Stimulated activated CD4-positive, alpha-beta T cell treated with anti-CD3 and anti-CD28 coated beads, Interleukin-4, amount 100 ng/mL, for 4 hours (primary cell): ENCODE measurements around the gene HARS1.
A peak's percentile ranks its signal among the peaks of the same experiment; 100 is the strongest.
"Not testable (repeated sequence)": the region's sequence is repeated elsewhere in the genome, so short reads cannot be mapped to it uniquely, and the experiment has no call there.

Source experiments
- DNase-seq, 2 experiments: peaks; one replicate each; pipeline ENCODE4 v3.0.0-alpha.2; 2020

Gene HARS1

GRCh38 chr5:140690941-140691924, at the start of gene HARS1, which contains the start of gene HARS2:
TSS of gene HARS1 (minus strand) at chr5:140691370. CDS start at chr5:140691304, 66 bp downstream.
TSS of gene HARS2 (plus strand) at chr5:140691455. CDS start at chr5:140691649, 194 bp downstream.
- DNase-seq: peak; percentile 75 to 81

- DNase-seq: no peak
Measured at GRCh38 chr5:140737486-140737885, 46.3 kb upstream of the HARS1 start.

DNA sequence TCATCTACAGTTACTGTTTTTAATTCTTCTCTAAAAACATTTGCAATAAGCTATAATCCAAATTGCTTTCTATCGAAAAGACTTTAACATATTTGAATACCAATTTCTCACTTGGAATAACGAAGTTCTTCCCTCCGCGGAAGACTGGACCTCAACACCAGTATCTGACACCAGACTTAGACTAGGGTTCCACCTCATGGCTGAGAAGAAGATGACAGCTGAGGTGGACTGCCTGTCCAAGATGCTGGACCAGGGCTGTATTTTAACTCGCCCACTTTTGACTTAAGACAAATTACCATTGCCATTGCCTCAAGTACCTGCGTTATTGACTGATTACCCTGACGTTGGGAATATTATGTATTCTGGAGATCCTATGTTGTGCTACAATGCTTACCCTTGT, 43.2 kb upstream of the HARS1 start:
- no peak for DNase-seq

GRCh38 chr5:140733098-140733497, 41.9 kb upstream of the HARS1 start:
- no peak for DNase-seq

DNA sequence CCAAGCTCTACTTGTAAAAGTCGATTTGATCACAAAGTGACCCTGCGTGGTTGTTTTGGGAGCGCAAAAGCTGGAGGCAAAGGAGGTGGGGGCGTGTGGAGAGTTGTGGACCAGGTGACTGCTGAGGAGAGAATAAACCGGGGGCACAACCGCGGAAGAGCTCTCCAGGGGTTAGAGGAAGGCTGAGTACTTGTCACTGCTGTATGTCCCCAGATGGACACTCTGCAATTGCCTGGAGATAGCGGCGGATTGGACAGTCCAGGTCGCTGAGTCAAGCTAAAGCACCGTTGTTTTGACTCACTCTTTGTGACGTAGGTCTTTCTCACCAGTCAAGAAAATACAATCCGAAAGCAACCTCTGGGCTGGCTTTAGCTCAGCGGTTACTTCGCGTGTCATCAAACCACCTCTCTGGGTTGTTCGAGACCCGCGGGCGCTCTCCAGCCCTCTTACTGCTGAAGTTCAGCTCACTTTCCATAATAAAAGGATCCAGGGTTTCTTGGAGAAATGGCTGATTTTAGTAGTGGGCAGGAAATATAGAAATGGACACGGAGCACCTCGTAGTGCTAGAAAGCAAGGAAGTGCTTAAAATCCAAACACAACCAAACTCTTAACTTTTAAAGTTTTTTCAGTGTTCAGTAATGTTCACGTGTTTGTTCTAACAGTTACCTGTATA, 34.8 kb upstream of the HARS1 start:
- DNase-seq: peak; percentile 68 to 71

- not testable (repeated sequence) for DNase-seq
Measured at GRCh38 chr5:140721395-140721794, 30.2 kb upstream of the HARS1 start.

DNA sequence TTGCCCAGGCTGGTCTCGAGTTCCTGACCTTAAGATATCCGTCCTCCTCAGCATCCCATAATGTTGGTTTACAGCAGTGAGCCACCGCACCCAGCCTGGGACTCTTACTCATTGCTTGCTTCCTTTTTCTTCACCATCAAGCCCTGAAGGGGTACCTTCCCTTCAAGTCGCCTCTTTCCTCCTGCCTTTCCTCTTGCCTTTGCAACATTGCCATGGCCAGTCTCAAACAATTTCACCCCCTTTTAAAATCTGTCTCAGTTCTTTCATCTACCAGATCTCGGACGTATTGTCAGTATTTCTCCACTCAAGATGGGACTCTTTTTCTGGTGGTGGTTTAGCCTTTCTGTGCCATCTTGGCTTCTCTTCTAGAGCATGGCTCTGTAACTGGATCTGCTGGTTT, 29.6 kb upstream of the HARS1 start:
- not testable (repeated sequence) for DNase-seq

DNA sequence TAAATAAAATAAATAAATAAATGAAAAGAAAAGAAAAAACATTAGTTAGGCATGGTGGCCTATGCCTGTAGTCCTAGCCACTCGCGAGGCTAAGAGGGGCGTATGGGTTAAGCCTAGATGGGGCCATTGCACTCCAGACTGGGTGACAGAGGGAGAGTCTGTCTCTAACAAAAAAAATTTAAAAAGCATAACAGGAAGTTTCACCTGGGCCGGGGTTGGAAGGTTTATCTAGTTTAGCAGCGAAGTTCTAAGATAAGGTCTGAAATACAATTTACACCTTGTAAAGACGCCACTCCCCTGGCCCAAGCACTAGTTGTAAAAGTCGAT, 27.1 kb upstream of the HARS1 start:
- no peak for DNase-seq

DNA sequence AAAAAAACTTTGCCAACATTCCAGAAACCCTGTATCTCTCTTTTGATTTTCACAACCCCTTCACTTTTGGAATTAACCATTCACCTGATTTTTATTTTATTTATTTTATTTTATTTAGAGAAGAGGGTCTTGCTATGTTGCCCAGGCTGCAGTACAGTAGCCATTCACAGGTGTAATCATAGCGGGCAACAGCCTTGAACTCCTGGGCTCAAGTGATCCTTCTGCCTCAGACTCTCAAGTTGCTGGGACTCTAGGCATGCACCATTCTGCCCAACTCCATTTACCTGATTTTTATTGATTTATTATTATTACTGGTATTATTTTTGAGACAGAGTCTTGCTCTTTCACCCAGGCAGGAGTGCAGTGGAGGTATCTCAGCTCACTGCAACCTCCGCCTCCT, 25.1 kb upstream of the HARS1 start:
- not testable (repeated sequence) for DNase-seq

GRCh38 chr5:140713562-140714094, 22.5 kb upstream of the HARS1 start:
- DNase-seq: no peak

- no peak for DNase-seq
Measured at GRCh38 chr5:140711794-140712193, 20.6 kb upstream of the HARS1 start.

DNA sequence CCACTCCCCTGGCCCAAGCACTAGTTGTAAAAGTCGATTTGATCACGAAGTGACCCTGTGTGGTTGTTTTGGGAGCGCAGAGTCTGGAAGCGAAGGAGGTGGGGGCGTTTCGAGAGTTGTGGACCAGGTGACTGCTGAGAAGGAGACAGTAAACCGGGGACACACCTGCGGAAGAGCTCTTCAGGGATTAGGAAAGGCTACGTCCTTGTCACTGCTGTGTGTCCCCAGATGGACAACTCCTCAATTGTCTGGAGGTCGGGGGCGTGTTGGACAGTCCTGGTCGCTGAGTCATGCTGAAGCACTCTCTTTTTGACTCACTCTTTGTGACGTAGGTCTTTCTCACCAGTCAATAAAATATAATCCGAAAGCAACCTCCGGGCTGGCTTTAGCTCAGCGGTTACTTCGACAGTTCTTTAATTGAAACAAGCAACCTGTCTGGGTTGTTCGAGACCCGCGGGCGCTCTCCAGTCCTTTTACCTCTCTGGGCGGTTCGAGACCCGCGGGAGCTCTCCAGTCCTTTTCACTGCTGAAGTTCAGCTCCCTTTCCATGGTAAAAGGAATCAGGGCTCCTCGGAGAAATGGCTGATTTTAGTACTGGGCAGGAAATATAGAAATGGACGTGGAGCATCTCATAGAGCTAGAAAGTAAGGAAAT, 19.9 kb upstream of the HARS1 start:
- peak; percentile 79 to 91 for DNase-seq

- not testable (repeated sequence) for DNase-seq
Measured at GRCh38 chr5:140708787-140709186, 17.6 kb upstream of the HARS1 start.

- DNase-seq: no peak
Measured at GRCh38 chr5:140707812-140708211, 16.6 kb upstream of the HARS1 start.

DNA sequence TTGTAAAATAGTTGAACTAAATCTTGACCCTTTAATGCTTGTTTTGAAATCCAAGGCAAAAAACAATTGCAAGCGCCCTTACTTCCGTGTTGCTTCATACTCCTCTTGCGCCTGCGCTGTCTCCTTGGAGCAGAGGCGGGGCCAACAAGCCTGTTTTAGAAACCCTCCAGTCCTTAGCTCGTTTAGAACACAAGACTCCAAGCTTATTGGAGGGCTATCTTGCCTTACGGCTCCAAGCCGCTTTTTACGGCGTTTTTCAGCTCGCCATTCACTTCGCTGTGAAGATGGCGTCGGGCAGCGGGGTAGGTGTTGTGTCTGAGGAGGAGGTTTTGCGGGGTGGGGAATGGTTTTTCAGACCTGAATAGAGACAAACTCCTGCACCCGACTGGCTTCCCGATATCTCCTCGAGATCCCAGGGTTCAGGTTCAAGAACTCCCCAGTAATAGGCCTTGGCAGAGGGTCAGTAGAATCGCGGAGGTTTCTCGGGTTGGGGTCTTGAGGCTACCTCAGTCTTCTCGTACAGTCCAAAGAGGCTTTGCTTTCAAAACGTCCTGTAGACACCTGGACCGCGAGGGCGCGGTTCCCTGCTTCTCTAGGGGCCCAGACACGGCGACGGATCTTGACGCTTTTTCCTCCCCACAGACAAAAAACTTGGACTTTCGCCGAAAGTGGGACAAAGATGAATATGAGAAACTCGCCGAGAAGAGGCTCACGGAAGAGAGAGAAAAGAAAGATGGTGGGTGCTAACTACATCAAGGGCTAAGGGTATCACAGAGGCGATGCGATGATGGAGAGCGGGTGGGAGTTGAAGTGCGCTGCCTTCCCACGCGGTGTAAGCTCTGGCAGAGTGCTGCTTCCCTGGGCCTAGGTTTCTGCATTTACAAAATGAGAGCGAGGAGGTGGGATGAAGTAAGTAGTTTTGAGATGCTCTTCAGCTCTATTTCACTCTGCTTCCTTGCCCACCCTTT, 9.3 kb upstream of the HARS1 start, which contains the start of gene ZMAT2:
Gene ZMAT2, plus strand, starts transcription at position 271 of the 968 bp plus-strand sequence. Its CDS starts 14 bp downstream, at position 285.
- DNase-seq: peak; percentile 83 to 94

- no peak for DNase-seq
Measured at GRCh38 chr5:140696891-140697492, 5.8 kb upstream of the HARS1 start.

DNA sequence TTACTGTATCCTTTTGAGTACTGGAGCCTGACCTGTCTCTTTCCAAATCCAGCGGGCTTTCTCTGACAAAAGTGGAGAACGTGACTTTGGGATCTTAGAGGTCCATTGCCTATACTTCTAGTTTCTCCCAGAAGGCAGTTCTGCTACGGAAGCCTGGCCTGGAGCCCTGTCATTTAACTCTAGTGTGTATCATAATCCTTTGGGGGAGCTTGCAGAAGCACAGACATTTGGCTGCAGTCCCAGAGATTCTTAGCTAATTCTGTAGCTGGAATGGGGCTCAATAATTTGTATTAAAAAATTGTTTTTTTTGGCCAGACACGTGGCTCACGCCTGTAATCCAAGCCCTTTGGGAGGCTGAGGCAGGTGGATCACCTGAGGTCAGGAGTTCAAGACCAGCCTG, 3.1 kb upstream of the HARS1 start:
- no peak for DNase-seq

GRCh38 chr5:140690376-140690932, 716 bp downstream of the HARS1 start:
- DNase-seq: no peak

DNA sequence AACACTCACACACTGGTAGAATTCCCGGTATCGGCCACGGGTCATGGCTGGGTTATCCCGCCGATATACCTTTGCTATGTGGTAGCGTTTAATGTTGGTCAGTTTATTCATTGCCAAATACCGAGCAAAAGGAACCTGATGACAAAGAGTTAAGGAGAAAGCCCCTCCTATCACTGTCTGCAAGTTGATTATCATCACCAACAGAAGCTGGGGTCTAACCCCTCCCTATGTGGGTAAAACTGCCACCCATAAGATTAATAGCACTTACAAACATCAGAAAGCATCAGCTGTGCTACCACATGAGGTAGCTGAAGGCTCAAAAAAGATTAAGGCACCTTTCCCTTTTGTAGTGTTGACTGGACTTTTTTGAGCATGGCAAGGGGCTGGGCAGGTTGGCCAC, 12.2 kb downstream of the HARS1 start:
- DNase-seq: no peak

GRCh38 chr5:140677947-140678346, 13.2 kb downstream of the HARS1 start:
- DNase-seq: no peak

GRCh38 chr5:140674629-140675028, 16.5 kb downstream of the HARS1 start:
- no peak for DNase-seq
